SK-N-SH (cell line): Measurements from ENCODE around the gene ZEB2.

Source experiments
- CTCF ChIP-seq: fragments of 200-600 bp; sonication (generic); IDR thresholded peaks from 2 replicates; pipeline ENCODE4 v1.6.1; 2017; ENCODE audit warnings: antibody characterized with exemption, mild to moderate bottlenecking, moderate library complexity
- EP300 ChIP-seq, 2 experiments: IDR thresholded peaks; 2 replicates each; pipeline versions ENCODE4 v1.4.0 to v1.6.1; 2012; ENCODE audit warnings: borderline replicate concordance in 1 of 2, low read depth in 1 of 2, low read length in 1 of 2
- POLR2AphosphoS5 ChIP-seq: IDR thresholded peaks from 2 replicates; pipeline ENCODE4 v1.6.1; 2012; ENCODE audit warnings: low read depth, low read length
- YY1 ChIP-seq: IDR thresholded peaks from 2 replicates; pipeline ENCODE4 v1.4.0; 2012; ENCODE audit warnings: low read depth, mild to moderate bottlenecking
- ZBTB33 ChIP-seq: IDR thresholded peaks from 2 replicates; pipeline ENCODE4 v1.4.0; 2012; ENCODE audit warnings: low read depth, borderline replicate concordance

- no peak for TF ChIP-seq ZBTB33
- TF ChIP-seq CTCF: no peak
- TF ChIP-seq YY1: no peak
- no peak for TF ChIP-seq EP300 (IDR thresholded peaks at IDR 0.05; ENCODE audit: borderline replicate concordance in 1 of 2, low read depth in 1 of 2, low read length in 1 of 2)
- TF ChIP-seq POLR2AphosphoS5: no peak
Measured at GRCh38 chr2:144539289-144539782, 19.4 kb upstream of the ZEB2 start.
